Stimulated activated naive CD8-positive, alpha-beta T cell treated with anti-CD3 and anti-CD28 coated beads, Interleukin-15, Interleukin-2, amounts not matched to agents 100 U/mL and 50 U/mL, for 24 hours (primary cell): Measurements from ENCODE around the gene ANKFY1.
A peak's percentile ranks its signal among the peaks of the same experiment; 100 is the strongest.

Experiments
- ATAC-seq: fragments of 150-1000 bp; cut with Tn5 transposase; one replicate; pipeline ENCODE4 v1.10.0; 2021
- DNase-seq: peaks from one replicate; pipeline ENCODE4 v3.0.0; 2021

Gene ANKFY1

GRCh38 chr17:4178651-4179050 is 85.1 kb downstream of the ANKFY1 start:
- ATAC-seq (no peak), DNase-seq (no peak)

- DNase-seq (no peak), ATAC-seq (no peak)
Observed at GRCh38 chr17:4177806-4178205, 86.0 kb downstream of the ANKFY1 start.

- ATAC-seq (peak; percentile 35), DNase-seq (peak; percentile 39)
Observed at GRCh38 chr17:4176808-4177472, 86.8 kb downstream of the ANKFY1 start.

- peak; percentile 88 for ATAC-seq
- DNase-seq: peak; percentile 28
Observed at GRCh38 chr17:4175921-4176807, 87.6 kb downstream of the ANKFY1 start.

GRCh38 chr17:4174556-4174955 is 89.2 kb downstream of the ANKFY1 start:
- ATAC-seq: no peak

GRCh38 chr17:4173781-4174180 is 90.0 kb downstream of the ANKFY1 start:
- DNase-seq: no peak
- no peak for ATAC-seq

More at GRCh38 chr17:4174556-4174955, 89.2 kb downstream of the ANKFY1 start:
- DNase-seq: no peak

GRCh38 chr17:4172356-4172755 is 91.4 kb downstream of the ANKFY1 start:
- ATAC-seq (no peak), DNase-seq (no peak)

GRCh38 chr17:4170639-4171280 is 93.0 kb downstream of the ANKFY1 start:
- DNase-seq (no peak), ATAC-seq (no peak)

- DNase-seq (no peak), ATAC-seq (no peak)
Observed at GRCh38 chr17:4167786-4168185, 96.0 kb downstream of the ANKFY1 start.

- DNase-seq (no peak), ATAC-seq (no peak)
Observed at GRCh38 chr17:4166419-4166818, 97.4 kb downstream of the ANKFY1 start.

GRCh38 chr17:4165301-4166010 is 98.3 kb downstream of the ANKFY1 start:
- ATAC-seq (no peak), DNase-seq (no peak)

- DNase-seq (no peak), ATAC-seq (no peak)
Observed at GRCh38 chr17:4163951-4164350, 99.8 kb downstream of the ANKFY1 start.

- ATAC-seq (no peak), DNase-seq (no peak)
Observed at GRCh38 chr17:4162775-4163466, 100.9 kb downstream of the ANKFY1 start.

GRCh38 chr17:4162321-4162720 is 101.5 kb downstream of the ANKFY1 start:
- no peak for DNase-seq

GRCh38 chr17:4161967-4162305 is 101.8 kb downstream of the ANKFY1 start:
- DNase-seq (no peak), ATAC-seq (no peak)

More at GRCh38 chr17:4162321-4162720, 101.5 kb downstream of the ANKFY1 start:
- no peak for ATAC-seq

GRCh38 chr17:4161192-4161966 is 102.4 kb downstream of the ANKFY1 start:
- ATAC-seq: no peak
- no peak for DNase-seq

- no peak for DNase-seq
- ATAC-seq: no peak
Observed at GRCh38 chr17:4160294-4160859, 103.4 kb downstream of the ANKFY1 start.

- no peak for DNase-seq
- ATAC-seq: no peak
Observed at GRCh38 chr17:4159761-4160160, 104.0 kb downstream of the ANKFY1 start.

GRCh38 chr17:4157618-4158333 is 106.0 kb downstream of the ANKFY1 start:
- no peak for DNase-seq
- no peak for ATAC-seq
